GM12892 (cell line): ENCODE measurements around the gene SGIP1.

ENCODE experiments used
- POLR2A ChIP-seq: IDR thresholded peaks from 2 replicates; pipeline ENCODE4 v1.6.1; 2011; ENCODE audit warnings: low read depth, low read length, control low read depth
- POLR2AphosphoS5 ChIP-seq: IDR thresholded peaks from 2 replicates; pipeline ENCODE4 v1.6.1; 2011; ENCODE audit warnings: low read depth, low read length, control low read depth
- TAF1 ChIP-seq: IDR thresholded peaks from 2 replicates; pipeline ENCODE4 v1.6.1; 2011; ENCODE audit warnings: low read depth, mild to moderate bottlenecking, control low read depth, low read length, borderline replicate concordance

DNA sequence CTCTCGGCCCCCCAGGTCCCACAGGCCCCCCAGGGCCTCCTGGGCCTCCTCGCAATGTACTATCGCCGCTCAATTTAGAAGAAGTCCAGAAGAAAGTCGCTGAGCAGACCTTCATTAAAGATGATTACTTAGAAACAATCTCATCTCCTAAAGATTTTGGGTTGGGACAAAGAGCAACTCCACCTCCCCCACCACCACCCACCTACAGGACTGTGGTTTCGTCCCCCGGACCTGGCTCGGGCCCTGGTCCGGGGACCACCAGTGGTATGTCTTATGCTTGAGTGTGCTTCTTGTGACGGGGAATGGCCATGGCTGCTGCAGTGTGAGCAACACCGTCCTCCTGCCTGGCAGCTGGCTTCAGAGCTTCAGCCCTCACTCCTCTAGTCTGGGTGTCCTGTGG is 148.2 kb downstream of the SGIP1 start:
- no peak for TF ChIP-seq POLR2AphosphoS5
- TF ChIP-seq POLR2A = no peak
- no peak for TF ChIP-seq TAF1
